Panc1 (cell line): Measurements from ENCODE around the gene FHL1. TPM values are rescaled to one million over a fixed set of nuclear protein-coding genes. Genes with fewer than 3 reads are reported as not detected.

Experiments
- ATAC-seq: fragments of 200-7000 bp; cut with Tn5 transposase; 2 replicates; pipeline ENCODE4 v1.9.1; 2020; ENCODE audit warnings: mild to moderate bottlenecking, moderate library complexity
- BruUV-seq: library from RNA; stranded (reverse); fragments of 400-500 nt; replicated peaks from 2 replicates; lab custom pipeline; 2021; lab: Mats Ljungman, UMichigan
- CTCF ChIA-PET: fragments of 300-600 bp; sonication (Branson Sonifier 250); formaldehyde crosslinking; loops from one replicate; lab custom pipeline; 2022; ENCODE audit warnings: antibody characterized with exemption; lab: Charles Lee
- POLR2A ChIA-PET: fragments of 300-600 bp; sonication (Branson Sonifier 250); formaldehyde crosslinking; loops from one replicate; lab custom pipeline; 2022; ENCODE audit warnings: antibody characterized with exemption; lab: Charles Lee
- DNase-seq: peaks from one replicate; pipeline ENCODE4 v3.0.0-alpha.2; 2010; ENCODE audit warnings: low read depth, low spot score
- H3K27ac ChIP-seq: 2 replicates; pipeline ENCODE4 v1.5.1; 2011; ENCODE audit warnings: mild to moderate bottlenecking, low read length, inconsistent platforms
- H3K27me3 ChIP-seq: fragments of 200-500 bp; sonication (Bioruptor generic); 2 replicates; pipeline ENCODE4 v1.6.0; 2014; ENCODE audit warnings: low read length, inconsistent platforms; ENCODE audit not compliant: control insufficient read depth, insufficient read depth
- H3K36me3 ChIP-seq: fragments of 200-500 bp; sonication (Bioruptor generic); 2 replicates; pipeline ENCODE4 v1.5.1; 2014; ENCODE audit warnings: inconsistent platforms, mild to moderate bottlenecking, low read length, moderate library complexity; ENCODE audit not compliant: control insufficient read depth, insufficient read depth
- H3K4me1 ChIP-seq: 2 replicates; pipeline ENCODE4 v1.5.1; 2011; ENCODE audit warnings: inconsistent platforms, mild to moderate bottlenecking, low read length, moderate library complexity; ENCODE audit not compliant: control insufficient read depth, insufficient read depth
- H3K4me3 ChIP-seq, 2 experiments: 2 replicates each; pipeline ENCODE4 v1.5.1; 2011 to 2012; ENCODE audit warnings: low read depth in 2 of 2, low read length in 2 of 2, mild to moderate bottlenecking in 2 of 2, inconsistent platforms in 1 of 2, moderate library complexity in 1 of 2
- H3K9me3 ChIP-seq: fragments of 200-500 bp; sonication (Bioruptor generic); 2 replicates; pipeline ENCODE4 v1.5.1; 2014; ENCODE audit warnings: low read depth, mild to moderate bottlenecking, inconsistent platforms, low read length, moderate library complexity; ENCODE audit not compliant: control insufficient read depth, insufficient read depth
- CTCF ChIP-seq: fragments of 450-650 bp; IDR thresholded peaks from 2 replicates; pipeline ENCODE4 v1.5.1; 2017; ENCODE audit warnings: mild to moderate bottlenecking
- POLR2AphosphoS5 ChIP-seq: IDR thresholded peaks from 2 replicates; pipeline ENCODE4 v1.6.1; 2012; ENCODE audit warnings: mild to moderate bottlenecking, low read depth, low read length, moderate library complexity
- REST ChIP-seq, 2 experiments: IDR thresholded peaks; 2 replicates each; pipeline ENCODE4 v1.6.1; 2011 to 2012; ENCODE audit warnings: low read depth in 2 of 2, control low read depth in 1 of 2, low read length in 1 of 2, mild to moderate bottlenecking in 1 of 2, moderate library complexity in 1 of 2; ENCODE audit not compliant: insufficient read depth in 1 of 2
- SIN3A ChIP-seq: IDR thresholded peaks from 2 replicates; pipeline ENCODE4 v1.6.1; 2012; ENCODE audit warnings: low read depth, mild to moderate bottlenecking, low read length, moderate library complexity, borderline replicate concordance; ENCODE audit not compliant: insufficient read depth
- TCF7L2 ChIP-seq: IDR thresholded peaks from 2 replicates; pipeline ENCODE4 v1.6.1; 2011; ENCODE audit warnings: mild to moderate bottlenecking, low read depth, low read length, inconsistent platforms
- in situ Hi-C: cut with HindIII; loops from 2 replicates; pipeline ENCODE4 v1.10.0; 2016; ENCODE audit warnings: low sequenced_read_pairs, low pct_unique_long_range_greater_than_20kb
- intact Hi-C: fragments of 100-400 bp; cut with micrococcal nuclease; formaldehyde crosslinking; loops from one replicate; pipeline ENCODE4 v1.10.0; 2022; ENCODE audit not compliant: unreplicated experiment
- total RNA-seq: library from RNA; stranded (reverse); gene quantifications from one replicate; pipeline ENCODE4 v1.2.1, GENCODE V29; 2021; ENCODE audit not compliant: unreplicated experiment

FHL1 gene
- total RNA-seq, 1 experiment from 2014 or later = 67.9 TPM

DNA sequence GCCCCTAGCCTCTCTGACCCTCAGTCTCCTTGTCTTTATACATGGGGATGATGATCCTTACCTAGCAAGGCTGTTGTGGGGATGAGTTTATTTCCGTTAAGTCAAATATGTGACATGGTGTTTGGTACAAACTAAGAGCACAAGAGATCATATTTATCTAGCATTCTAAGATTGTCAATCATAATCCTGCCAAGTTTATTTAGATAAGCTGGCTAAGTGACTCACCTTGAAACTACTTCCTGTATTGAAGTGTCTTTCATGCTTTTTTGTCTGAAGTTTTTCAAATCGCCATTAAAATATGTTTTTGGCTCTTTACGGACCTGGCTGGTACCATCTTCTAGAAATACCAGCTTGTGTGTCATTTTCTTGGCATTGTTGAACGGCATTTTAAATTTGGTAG, 73.2 kb downstream of the FHL1 start:
- no peaks in the 10 kb centered on the region for H3K9me3 ChIP-seq
- in situ Hi-C loops = no loop called here
- DNase-seq (no peak), ATAC-seq (no peak)
- intact Hi-C loops = no loop called here
- H3K36me3 ChIP-seq = peaks cover 15% of the 10 kb centered on the region
- no TSS peak for BruUV-seq
- ChIA-PET CTCF (no interaction called here), POLR2A (no interaction called here)
- no peaks in the 10 kb centered on the region for H3K4me1 ChIP-seq
- TF ChIP-seq SIN3A = no peak
- no peak for TF ChIP-seq POLR2AphosphoS5
- TF ChIP-seq REST (IDR thresholded peaks at IDR 0.05; ENCODE audit: insufficient read depth in 1 of 2, low read depth in 2 of 2, low read length in 1 of 2) = no peak
- no peak for TF ChIP-seq CTCF
- TF ChIP-seq TCF7L2 = no peak
- no peaks in the 10 kb centered on the region for H3K27me3 ChIP-seq
- no peak overlapping the region for H3K4me3 ChIP-seq
- no peak overlapping the region for H3K27ac ChIP-seq

GRCh38 chrX:136220951-136221350, 73.6 kb downstream of the FHL1 start:
- H3K27ac ChIP-seq = no peak overlapping the region
- H3K27me3 ChIP-seq = no peaks in the 10 kb centered on the region
- intact Hi-C loops = no loop called here
- H3K4me1 ChIP-seq = no peaks in the 10 kb centered on the region
- ATAC-seq (no peak), DNase-seq (no peak)
- ChIA-PET POLR2A (no interaction called here), CTCF (no interaction called here)
- TF ChIP-seq POLR2AphosphoS5 (no peak), SIN3A (no peak), REST (IDR thresholded peaks at IDR 0.05; ENCODE audit: insufficient read depth in 1 of 2, low read depth in 2 of 2, low read length in 1 of 2) (no peak), TCF7L2 (no peak), CTCF (no peak)
- no peak overlapping the region for H3K4me3 ChIP-seq
- BruUV-seq = no TSS peak
- peaks cover 17% of the 10 kb centered on the region for H3K36me3 ChIP-seq
- in situ Hi-C loops = no loop called here
- no peaks in the 10 kb centered on the region for H3K9me3 ChIP-seq
